Endothelial cell of umbilical vein (primary cell): Measurements from ENCODE around the gene SPAG6.

Source experiments
- CTCF ChIP-seq, 2 donors: IDR thresholded peaks; 1 replicate in 1 of 2; 2 replicates in 1 of 2; pipeline ENCODE4 v1.5.1; 2011; ENCODE audit warnings: low read length in 2 of 2, mild to moderate bottlenecking in 2 of 2, moderate library complexity in 2 of 2, control low read depth in 1 of 2, inconsistent platforms in 1 of 2, low read depth in 1 of 2; ENCODE audit not compliant: insufficient read depth in 1 of 2; ENCODE audit errors: extremely low read depth in 1 of 2
- EZH2 ChIP-seq: IDR thresholded peaks from 2 replicates; pipeline ENCODE4 v1.6.1; 2012; ENCODE audit warnings: borderline replicate concordance, low read depth, mild to moderate bottlenecking, moderate library complexity, low read length, inconsistent platforms; ENCODE audit not compliant: severe bottlenecking
- POLR2AphosphoS5 ChIP-seq: IDR thresholded peaks from 2 replicates; pipeline ENCODE4 v1.6.1; 2012; ENCODE audit warnings: low read depth, mild to moderate bottlenecking, control low read depth, low read length, moderate library complexity; ENCODE audit not compliant: insufficient read depth

- TF ChIP-seq CTCF (IDR thresholded peaks at IDR 0.05; ENCODE audit: extremely low read depth in 1 of 2, insufficient read depth in 1 of 2, low read depth in 1 of 2, low read length in 2 of 2) (no peak), EZH2 (no peak), POLR2AphosphoS5 (no peak)
Observed at GRCh38 chr10:22314852-22315251, 30.4 kb upstream of the SPAG6 start.
